Panc1 (cell line): ENCODE results near the gene TM9SF3.

Experiments used
- CTCF ChIP-seq: fragments of 450-650 bp; IDR thresholded peaks from 2 replicates; pipeline ENCODE4 v1.5.1; 2017; ENCODE audit warnings: mild to moderate bottlenecking
- SIN3A ChIP-seq: IDR thresholded peaks from 2 replicates; pipeline ENCODE4 v1.6.1; 2012; ENCODE audit warnings: low read depth, mild to moderate bottlenecking, low read length, moderate library complexity, borderline replicate concordance; ENCODE audit not compliant: insufficient read depth
- TCF7L2 ChIP-seq: IDR thresholded peaks from 2 replicates; pipeline ENCODE4 v1.6.1; 2011; ENCODE audit warnings: mild to moderate bottlenecking, low read depth, low read length, inconsistent platforms

GRCh38 chr10:96616961-96617360 is 30.1 kb upstream of the TM9SF3 start:
- TF ChIP-seq SIN3A, result no peak
- no peak for TF ChIP-seq CTCF
- no peak for TF ChIP-seq TCF7L2
